Spleen (tissue), 7 donors: ENCODE data around the gene SYNPR.

Experiments
- POLR2A ChIP-seq, 3 donors: fragments of 450-650 bp; IDR thresholded peaks; one replicate each; pipeline ENCODE4 v1.5.1; 2017; ENCODE audit warnings: antibody characterized with exemption in 3 of 3, mild to moderate bottlenecking in 1 of 3
- POLR2AphosphoS5 ChIP-seq, 3 donors: sonication (generic); formaldehyde crosslinking; IDR thresholded peaks; one replicate each; pipeline ENCODE4 v1.5.1; 2017; ENCODE audit warnings: antibody characterized with exemption in 3 of 3
- TF ChIP-seq, protein P1 (sequence below), 11 experiments: fragments of 200-600 bp in 7 of 11; fragments of 450-650 bp in 4 of 11; sonication (generic) in 4 of 11; IDR thresholded peaks in 8 of 11; conservative IDR thresholded peaks in 3 of 11; 1 replicate in 7 of 11; 2 replicates in 4 of 11; pipeline versions ENCODE4 v1.4.0 to v1.8.0; 2016 to 2021; ENCODE audit warnings: antibody characterized with exemption in 11 of 11, inconsistent platforms in 4 of 11, mild to moderate bottlenecking in 1 of 11
- donor health status: DM: no; HTN: no; CAD: no; lungs with moderate emphysema.
- donor health status: DM: no; HTN: no; CAD: no.
- donor health status: DM: no; HTN: no; CAD: no.

DNA sequence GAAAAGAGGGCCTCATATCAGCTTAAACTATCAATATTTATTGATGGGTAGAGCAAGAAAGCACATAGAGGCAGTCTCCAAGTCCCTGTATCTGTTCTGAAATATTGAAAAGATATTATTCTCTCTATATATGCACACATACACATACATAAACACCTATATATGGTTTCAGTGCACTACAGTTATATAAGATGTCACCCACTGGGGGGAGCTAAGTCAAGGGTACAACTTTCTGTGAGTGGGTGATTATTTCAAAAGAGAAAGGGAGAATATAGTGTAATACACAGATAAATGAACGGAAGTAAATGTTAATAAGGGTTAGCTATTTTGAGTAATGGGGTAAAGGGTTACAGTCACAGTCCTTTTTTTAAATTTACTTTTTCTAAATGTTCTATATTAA lies 383.1 kb downstream of the SYNPR start:
- TF ChIP-seq, protein P1, sequence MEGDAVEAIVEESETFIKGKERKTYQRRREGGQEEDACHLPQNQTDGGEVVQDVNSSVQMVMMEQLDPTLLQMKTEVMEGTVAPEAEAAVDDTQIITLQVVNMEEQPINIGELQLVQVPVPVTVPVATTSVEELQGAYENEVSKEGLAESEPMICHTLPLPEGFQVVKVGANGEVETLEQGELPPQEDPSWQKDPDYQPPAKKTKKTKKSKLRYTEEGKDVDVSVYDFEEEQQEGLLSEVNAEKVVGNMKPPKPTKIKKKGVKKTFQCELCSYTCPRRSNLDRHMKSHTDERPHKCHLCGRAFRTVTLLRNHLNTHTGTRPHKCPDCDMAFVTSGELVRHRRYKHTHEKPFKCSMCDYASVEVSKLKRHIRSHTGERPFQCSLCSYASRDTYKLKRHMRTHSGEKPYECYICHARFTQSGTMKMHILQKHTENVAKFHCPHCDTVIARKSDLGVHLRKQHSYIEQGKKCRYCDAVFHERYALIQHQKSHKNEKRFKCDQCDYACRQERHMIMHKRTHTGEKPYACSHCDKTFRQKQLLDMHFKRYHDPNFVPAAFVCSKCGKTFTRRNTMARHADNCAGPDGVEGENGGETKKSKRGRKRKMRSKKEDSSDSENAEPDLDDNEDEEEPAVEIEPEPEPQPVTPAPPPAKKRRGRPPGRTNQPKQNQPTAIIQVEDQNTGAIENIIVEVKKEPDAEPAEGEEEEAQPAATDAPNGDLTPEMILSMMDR (IDR thresholded peaks at IDR 0.05 in 8 of 11, conservative IDR thresholded peaks at IDR 0.05 in 3 of 11) = no peak
- TF ChIP-seq POLR2A (IDR thresholded peaks at IDR 0.05) = no peak
- no peak for TF ChIP-seq POLR2AphosphoS5 (IDR thresholded peaks at IDR 0.05)
